Measurements from ENCODE around the gene ALAD. TPM values are rescaled to one million over a fixed set of nuclear protein-coding genes. Genes with fewer than 3 reads are reported as not detected.

Gene ALAD
- total and polyA plus RNA-seq, 2 of the 8 experiments (the other 6 are each of a cell fraction or from before 2014, with no cell fraction given): 8.2 to 15.3 TPM

- TF ChIP-seq SIX5 (IDR thresholded peaks at IDR 0.05; ENCODE audit: low read depth, low read length): no peak
- no peak for TF ChIP-seq TCF12 (IDR thresholded peaks at IDR 0.05; ENCODE audit: low read depth, low read length)
- TF ChIP-seq HDAC2 (IDR thresholded peaks at IDR 0.05; ENCODE audit: borderline replicate concordance in 1 of 2, low read depth in 2 of 2, low read length in 2 of 2): no peak
- TF ChIP-seq KDM1A (IDR thresholded peaks at IDR 0.05; ENCODE audit: borderline replicate concordance, low read length): no peak
- no peak for TF ChIP-seq SAP30 (IDR thresholded peaks at IDR 0.05; ENCODE audit: insufficient read depth, insufficient replicate concordance, low read length)
- TF ChIP-seq KDM4A (IDR thresholded peaks at IDR 0.05; ENCODE audit: low read depth, low read length, severe bottlenecking): no peak
These were observed 5.9 kb downstream of the ALAD start (continued) for GRCh38 chr9:113395000-113395861.

All from H1 (cell line).